ENCODE measurements around the gene DENND2C. TPM values are rescaled to one million over a fixed set of nuclear protein-coding genes. Genes with fewer than 3 reads are reported as not detected.

DENND2C gene
- total and polyA plus RNA-seq, 2 of the 13 experiments (the other 11 are each of a cell fraction or from before 2014, with no cell fraction given) = 0.08 to 0.33 TPM

DNA sequence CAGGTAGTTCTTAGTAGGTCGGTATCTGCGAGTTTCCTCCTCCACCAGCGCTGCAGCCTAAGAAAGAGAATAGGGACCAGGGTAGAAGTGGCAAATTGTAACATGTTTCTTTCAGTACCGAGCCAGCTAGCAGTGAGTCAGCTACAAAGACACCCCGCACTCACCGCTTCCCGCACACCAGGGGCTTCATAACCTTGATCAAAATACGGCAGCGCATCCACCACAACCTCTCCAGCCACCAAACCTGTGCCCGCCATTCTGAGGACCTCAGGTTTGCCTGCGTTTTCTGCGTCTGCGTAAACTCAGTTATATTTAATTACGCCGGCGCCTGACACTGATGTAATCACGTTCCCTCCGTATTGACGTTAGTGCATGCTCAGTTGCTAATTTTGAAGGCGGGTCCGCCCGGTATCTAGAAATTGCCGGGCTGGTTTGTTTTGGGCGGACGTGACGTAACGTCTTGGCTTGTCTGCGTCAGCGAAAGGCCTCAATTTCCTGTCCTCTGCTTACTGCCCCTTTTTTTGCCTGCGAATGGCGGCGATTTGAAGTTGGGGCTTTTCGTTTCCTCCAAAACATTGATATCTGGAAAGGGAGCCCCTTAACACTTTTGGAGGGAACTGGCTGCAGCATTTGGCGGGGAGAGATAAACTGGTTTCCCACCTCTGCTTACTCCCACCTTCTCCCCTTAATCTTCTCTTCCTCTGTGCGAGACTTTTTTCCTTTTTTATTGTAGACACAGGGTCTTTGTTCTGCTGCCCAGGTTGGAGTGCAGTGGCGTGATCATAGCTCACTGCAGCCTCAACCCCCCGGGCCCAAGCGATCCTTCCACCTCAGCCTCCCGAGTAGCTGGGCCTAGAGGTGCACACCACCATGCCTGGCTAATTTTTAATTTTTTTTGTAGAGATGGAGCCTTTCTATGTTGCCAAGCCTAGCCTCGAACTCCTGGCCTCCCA lies 88.2 kb downstream of the DENND2C start, which contains the start of gene BCAS2 (continued):
- TF ChIP-seq, protein P1, sequence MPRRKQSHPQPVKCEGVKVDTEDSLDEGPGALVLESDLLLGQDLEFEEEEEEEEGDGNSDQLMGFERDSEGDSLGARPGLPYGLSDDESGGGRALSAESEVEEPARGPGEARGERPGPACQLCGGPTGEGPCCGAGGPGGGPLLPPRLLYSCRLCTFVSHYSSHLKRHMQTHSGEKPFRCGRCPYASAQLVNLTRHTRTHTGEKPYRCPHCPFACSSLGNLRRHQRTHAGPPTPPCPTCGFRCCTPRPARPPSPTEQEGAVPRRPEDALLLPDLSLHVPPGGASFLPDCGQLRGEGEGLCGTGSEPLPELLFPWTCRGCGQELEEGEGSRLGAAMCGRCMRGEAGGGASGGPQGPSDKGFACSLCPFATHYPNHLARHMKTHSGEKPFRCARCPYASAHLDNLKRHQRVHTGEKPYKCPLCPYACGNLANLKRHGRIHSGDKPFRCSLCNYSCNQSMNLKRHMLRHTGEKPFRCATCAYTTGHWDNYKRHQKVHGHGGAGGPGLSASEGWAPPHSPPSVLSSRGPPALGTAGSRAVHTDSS (CRISPR knock-in tag; conservative IDR thresholded peaks at IDR 0.05) = no peak
- peak; percentile 32 for TF ChIP-seq SRSF1 (optimal IDR thresholded peaks at IDR 0.05; ENCODE audit: low read depth, low read length)
- TF ChIP-seq, protein P2, sequence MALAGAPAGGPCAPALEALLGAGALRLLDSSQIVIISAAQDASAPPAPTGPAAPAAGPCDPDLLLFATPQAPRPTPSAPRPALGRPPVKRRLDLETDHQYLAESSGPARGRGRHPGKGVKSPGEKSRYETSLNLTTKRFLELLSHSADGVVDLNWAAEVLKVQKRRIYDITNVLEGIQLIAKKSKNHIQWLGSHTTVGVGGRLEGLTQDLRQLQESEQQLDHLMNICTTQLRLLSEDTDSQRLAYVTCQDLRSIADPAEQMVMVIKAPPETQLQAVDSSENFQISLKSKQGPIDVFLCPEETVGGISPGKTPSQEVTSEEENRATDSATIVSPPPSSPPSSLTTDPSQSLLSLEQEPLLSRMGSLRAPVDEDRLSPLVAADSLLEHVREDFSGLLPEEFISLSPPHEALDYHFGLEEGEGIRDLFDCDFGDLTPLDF (CRISPR knock-in tag; IDR thresholded peaks at IDR 0.05) = no peak
- TF ChIP-seq, protein P3, sequence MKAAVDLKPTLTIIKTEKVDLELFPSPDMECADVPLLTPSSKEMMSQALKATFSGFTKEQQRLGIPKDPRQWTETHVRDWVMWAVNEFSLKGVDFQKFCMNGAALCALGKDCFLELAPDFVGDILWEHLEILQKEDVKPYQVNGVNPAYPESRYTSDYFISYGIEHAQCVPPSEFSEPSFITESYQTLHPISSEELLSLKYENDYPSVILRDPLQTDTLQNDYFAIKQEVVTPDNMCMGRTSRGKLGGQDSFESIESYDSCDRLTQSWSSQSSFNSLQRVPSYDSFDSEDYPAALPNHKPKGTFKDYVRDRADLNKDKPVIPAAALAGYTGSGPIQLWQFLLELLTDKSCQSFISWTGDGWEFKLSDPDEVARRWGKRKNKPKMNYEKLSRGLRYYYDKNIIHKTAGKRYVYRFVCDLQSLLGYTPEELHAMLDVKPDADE (CRISPR knock-in tag; IDR thresholded peaks at IDR 0.05) = no peak
- TF ChIP-seq ZMYM4 (CRISPR knock-in tag; IDR thresholded peaks at IDR 0.05) = peak; percentile 91
- no peak for TF ChIP-seq NR2F2 (IDR thresholded peaks at IDR 0.05; ENCODE audit: borderline replicate concordance, low read depth)
- TF ChIP-seq ISX (CRISPR knock-in tag; conservative IDR thresholded peaks at IDR 0.05) = no peak
- TF ChIP-seq FOXK2 (IDR thresholded peaks at IDR 0.05) = peak; percentile 70; the same call in 1 of the 2 replicates
- TF ChIP-seq, protein P4, sequence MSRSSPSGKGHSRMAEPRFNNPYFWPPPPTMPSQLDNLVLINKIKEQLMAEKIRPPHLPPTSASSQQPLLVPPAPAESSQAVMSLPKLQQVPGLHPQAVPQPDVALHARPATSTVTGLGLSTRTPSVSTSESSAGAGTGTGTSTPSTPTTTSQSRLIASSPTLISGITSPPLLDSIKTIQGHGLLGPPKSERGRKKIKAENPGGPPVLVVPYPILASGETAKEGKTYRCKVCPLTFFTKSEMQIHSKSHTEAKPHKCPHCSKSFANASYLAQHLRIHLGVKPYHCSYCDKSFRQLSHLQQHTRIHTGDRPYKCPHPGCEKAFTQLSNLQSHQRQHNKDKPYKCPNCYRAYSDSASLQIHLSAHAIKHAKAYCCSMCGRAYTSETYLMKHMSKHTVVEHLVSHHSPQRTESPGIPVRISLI (CRISPR knock-in tag; IDR thresholded peaks at IDR 0.05; ENCODE audit: borderline replicate concordance) = peak; percentile 60; the same call in 1 of the 2 replicates
- no peak for TF ChIP-seq ZNF660 (CRISPR knock-in tag; IDR thresholded peaks at IDR 0.05; ENCODE audit: borderline replicate concordance, low read depth)
- TF ChIP-seq NCOR1 (IDR thresholded peaks at IDR 0.05; ENCODE audit: borderline replicate concordance, low read length) = peak; percentile 54; the same call in 1 of the 2 replicates
- no peak for TF ChIP-seq SRF (IDR thresholded peaks at IDR 0.05; ENCODE audit: low read depth, low read length)
- peak; percentile 97 for TF ChIP-seq KAT8 (CRISPR knock-in tag; IDR thresholded peaks at IDR 0.05)
- TF ChIP-seq, protein P5, sequence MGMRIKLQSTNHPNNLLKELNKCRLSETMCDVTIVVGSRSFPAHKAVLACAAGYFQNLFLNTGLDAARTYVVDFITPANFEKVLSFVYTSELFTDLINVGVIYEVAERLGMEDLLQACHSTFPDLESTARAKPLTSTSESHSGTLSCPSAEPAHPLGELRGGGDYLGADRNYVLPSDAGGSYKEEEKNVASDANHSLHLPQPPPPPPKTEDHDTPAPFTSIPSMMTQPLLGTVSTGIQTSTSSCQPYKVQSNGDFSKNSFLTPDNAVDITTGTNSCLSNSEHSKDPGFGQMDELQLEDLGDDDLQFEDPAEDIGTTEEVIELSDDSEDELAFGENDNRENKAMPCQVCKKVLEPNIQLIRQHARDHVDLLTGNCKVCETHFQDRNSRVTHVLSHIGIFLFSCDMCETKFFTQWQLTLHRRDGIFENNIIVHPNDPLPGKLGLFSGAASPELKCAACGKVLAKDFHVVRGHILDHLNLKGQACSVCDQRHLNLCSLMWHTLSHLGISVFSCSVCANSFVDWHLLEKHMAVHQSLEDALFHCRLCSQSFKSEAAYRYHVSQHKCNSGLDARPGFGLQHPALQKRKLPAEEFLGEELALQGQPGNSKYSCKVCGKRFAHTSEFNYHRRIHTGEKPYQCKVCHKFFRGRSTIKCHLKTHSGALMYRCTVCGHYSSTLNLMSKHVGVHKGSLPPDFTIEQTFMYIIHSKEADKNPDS (CRISPR knock-in tag; IDR thresholded peaks at IDR 0.05) = no peak
- no peak for TF ChIP-seq PTBP1 (IDR thresholded peaks at IDR 0.05; ENCODE audit: low read depth, low read length, poor library complexity, severe bottlenecking)
- TF ChIP-seq, protein P6, sequence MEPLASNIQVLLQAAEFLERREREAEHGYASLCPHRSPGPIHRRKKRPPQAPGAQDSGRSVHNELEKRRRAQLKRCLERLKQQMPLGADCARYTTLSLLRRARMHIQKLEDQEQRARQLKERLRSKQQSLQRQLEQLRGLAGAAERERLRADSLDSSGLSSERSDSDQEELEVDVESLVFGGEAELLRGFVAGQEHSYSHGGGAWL (CRISPR knock-in tag; IDR thresholded peaks at IDR 0.05) = no peak
